HCT116 (cell line): ENCODE measurements around the gene BMP2. TPM values are rescaled to one million over a fixed set of nuclear protein-coding genes. Genes with fewer than 3 reads are reported as not detected.

Experiments used
- ATAC-seq: fragments of 200-7000 bp; cut with Tn5 transposase; 2 replicates; pipeline ENCODE4 v1.9.1; 2020; ENCODE audit warnings: mild to moderate bottlenecking, moderate library complexity
- BruUV-seq: library from RNA; stranded (reverse); fragments of 400-500 nt; replicated peaks from 2 replicates; lab custom pipeline; 2021; lab: Mats Ljungman, UMichigan
- CTCF ChIA-PET: fragments of 300-600 bp; sonication (Branson Sonifier 250); formaldehyde crosslinking; loops from one replicate; lab custom pipeline; 2021; ENCODE audit warnings: antibody characterized with exemption; lab: Charles Lee
- POLR2A ChIA-PET: fragments of 300-600, 350-600 bp; sonication (Branson Sonifier 250); formaldehyde crosslinking; loops from one replicate; lab custom pipeline; 2021; ENCODE audit warnings: antibody characterized with exemption; lab: Charles Lee
- RAD21 ChIA-PET, 2 experiments: fragments of 300-600 bp; sonication (Branson Sonifier 250); formaldehyde crosslinking; loops; one replicate each; lab custom pipeline; 2023; ENCODE audit warnings: low total read pairs in 2 of 2; ENCODE audit not compliant: uncharacterized antibody in 2 of 2, unreplicated experiment in 2 of 2, low non-redundant PET in 1 of 2; lab: Charles Lee
- DNase-seq: peaks from one replicate; pipeline ENCODE4 v3.0.0-alpha.2; 2010; ENCODE audit warnings: low read depth, low spot score
- H2AFZ ChIP-seq: fragments of 200-600 bp; shearing (Covaris generic), sonication (generic); 2 replicates; pipeline ENCODE4 v1.6.1; 2017; ENCODE audit warnings: low read depth, mixed run types, mixed read lengths, antibody characterized with exemption, low read length; ENCODE audit not compliant: poor library complexity, severe bottlenecking
- H3K27ac ChIP-seq: 2 replicates; pipeline ENCODE4 v1.5.1; 2012; ENCODE audit warnings: low read depth, low read length
- H3K27me3 ChIP-seq: fragments of 200-600 bp; sonication (generic); 2 replicates; pipeline ENCODE4 v1.6.1; 2016; ENCODE audit warnings: mixed run types, low read length, mixed read lengths; ENCODE audit not compliant: insufficient read depth
- H3K36me3 ChIP-seq, 2 experiments: fragments of 200-500 bp in 1 of 2; fragments of 200-600 bp in 1 of 2; sonication (Bioruptor generic) in 1 of 2; sonication (generic) in 1 of 2; 2 replicates each; pipeline versions ENCODE4 v1.5.1 to v1.6.1; 2014 to 2016; ENCODE audit warnings: low read length in 2 of 2, inconsistent platforms in 1 of 2, mixed read lengths in 1 of 2, mixed run types in 1 of 2; ENCODE audit not compliant: insufficient read depth in 2 of 2, control insufficient read depth in 1 of 2
- H3K4me1 ChIP-seq, 2 experiments: fragments of 200-600 bp in 1 of 2; sonication (generic) in 1 of 2; 2 replicates each; pipeline versions ENCODE4 v1.5.1 to v1.6.1; 2012 to 2017; ENCODE audit warnings: low read length in 2 of 2, inconsistent platforms in 1 of 2, mild to moderate bottlenecking in 1 of 2, mixed read lengths in 1 of 2, mixed run types in 1 of 2, moderate library complexity in 1 of 2; ENCODE audit not compliant: insufficient read depth in 2 of 2, control insufficient read depth in 1 of 2
- H3K4me2 ChIP-seq: fragments of 200-600 bp; sonication (generic); 2 replicates; pipeline ENCODE4 v1.6.1; 2017; ENCODE audit warnings: mixed run types, low read length, mixed read lengths
- H3K4me3 ChIP-seq, 2 experiments: fragments of 200-600 bp in 1 of 2; sonication (generic) in 1 of 2; replicated peaks in 1 of 2; 2 replicates each; pipeline ENCODE4 v1.5.1; 2011 to 2016; ENCODE audit warnings: low read length in 2 of 2, control low read depth in 1 of 2, low read depth in 1 of 2, mild to moderate bottlenecking in 1 of 2, mixed read lengths in 1 of 2, mixed run types in 1 of 2
- H3K79me2 ChIP-seq: fragments of 200-600 bp; sonication (generic); 2 replicates; pipeline ENCODE4 v1.6.1; 2017; ENCODE audit warnings: mild to moderate bottlenecking, mixed run types, low read length, moderate library complexity, mixed read lengths; ENCODE audit not compliant: insufficient read depth
- H3K9ac ChIP-seq: fragments of 200-600 bp; sonication (generic); 2 replicates; pipeline ENCODE4 v1.6.1; 2016; ENCODE audit warnings: low read length, mixed read lengths
- H3K9me2 ChIP-seq: fragments of 200-600 bp; sonication (generic), shearing (Covaris generic); 2 replicates; pipeline ENCODE4 v1.6.1; 2017; ENCODE audit warnings: mixed run types, mild to moderate bottlenecking, moderate library complexity; ENCODE audit not compliant: insufficient read depth
- H3K9me3 ChIP-seq, 2 experiments: fragments of 200-500 bp in 1 of 2; fragments of 200-600 bp in 1 of 2; sonication (Bioruptor generic) in 1 of 2; sonication (generic) in 1 of 2; 2 replicates each; pipeline ENCODE4 v1.6.1; 2014 to 2017; ENCODE audit warnings: low read length in 2 of 2, mixed read lengths in 2 of 2, inconsistent platforms in 1 of 2, low read depth in 1 of 2, mild to moderate bottlenecking in 1 of 2, mixed run types in 1 of 2, moderate library complexity in 1 of 2; ENCODE audit not compliant: control insufficient read depth in 1 of 2, insufficient read depth in 1 of 2
- H4K20me1 ChIP-seq: fragments of 200-600 bp; sonication (generic), shearing (Covaris generic); 2 replicates; pipeline ENCODE4 v1.6.1; 2017; ENCODE audit warnings: mixed run types, mild to moderate bottlenecking, moderate library complexity; ENCODE audit not compliant: insufficient read depth
- ATF3 ChIP-seq: IDR thresholded peaks from 2 replicates; pipeline ENCODE4 v1.6.1; 2012
- CBX3 ChIP-seq: IDR thresholded peaks from 2 replicates; pipeline ENCODE4 v1.6.1; 2012; ENCODE audit warnings: low read depth
- CEBPB ChIP-seq: IDR thresholded peaks from 2 replicates; pipeline ENCODE4 v1.6.1; 2012; ENCODE audit warnings: low read depth
- CTCF ChIP-seq, 3 experiments: fragments of 200-600 bp in 1 of 3; sonication (generic) in 1 of 3; IDR thresholded peaks in 2 of 3; conservative IDR thresholded peaks in 1 of 3; 2 replicates each; pipeline ENCODE4 v1.5.1; 2012 to 2017; ENCODE audit warnings: low read depth in 2 of 3, low read length in 2 of 3, antibody characterized with exemption in 1 of 3, borderline replicate concordance in 1 of 3, control low read depth in 1 of 3, mild to moderate bottlenecking in 1 of 3, mixed read lengths in 1 of 3, mixed run types in 1 of 3, moderate library complexity in 1 of 3; ENCODE audit not compliant: insufficient read depth in 1 of 3
- EGR1 ChIP-seq: IDR thresholded peaks from 2 replicates; pipeline ENCODE4 v1.6.1; 2012; ENCODE audit warnings: low read depth
- JUND ChIP-seq: IDR thresholded peaks from 2 replicates; pipeline ENCODE4 v1.6.1; 2012
- POLR2A ChIP-seq: IDR thresholded peaks from 2 replicates; pipeline ENCODE4 v1.7.0; 2011; ENCODE audit warnings: borderline replicate concordance; ENCODE audit not compliant: insufficient read depth, insufficient read length; ENCODE audit errors: extremely low read depth
- REST ChIP-seq: IDR thresholded peaks from 2 replicates; pipeline ENCODE4 v1.6.1; 2012; ENCODE audit warnings: low read depth
- SP1 ChIP-seq: IDR thresholded peaks from 2 replicates; pipeline ENCODE4 v1.6.1; 2012; ENCODE audit warnings: low read depth
- SRF ChIP-seq: IDR thresholded peaks from 2 replicates; pipeline ENCODE4 v1.6.1; 2012; ENCODE audit warnings: low read depth
- ZFX ChIP-seq: fragments of 450-650 bp; IDR thresholded peaks from 2 replicates; pipeline ENCODE4 v1.6.1; 2017
- intact Hi-C: fragments of 100-400 bp; cut with micrococcal nuclease; formaldehyde crosslinking; loops from 2 replicates; pipeline ENCODE4 v1.10.0; 2022
- total RNA-seq: library from RNA; stranded (reverse); gene quantifications from one replicate; pipeline ENCODE4 v1.2.1, GENCODE V29; 2021; ENCODE audit not compliant: unreplicated experiment

BMP2 gene
- total RNA-seq, 1 experiment from 2014 or later, result 0.15 TPM

GRCh38 chr20:6770786-6771100, 3.3 kb downstream of the BMP2 start:
- H3K27me3 ChIP-seq, result no peaks in the 10 kb centered on the region
- intact Hi-C loops, result no loop called here
- BruUV-seq, result no TSS peak
- TF ChIP-seq SRF, result no peak
- no peak for TF ChIP-seq CTCF (IDR thresholded peaks at IDR 0.05 in 2 of 3, conservative IDR thresholded peaks at IDR 0.05 in 1 of 3; ENCODE audit: borderline replicate concordance in 1 of 3, insufficient read depth in 1 of 3, low read depth in 2 of 3, low read length in 2 of 3)
- no peak for TF ChIP-seq EGR1
- TF ChIP-seq CBX3, result no peak
- TF ChIP-seq SP1, result no peak
- TF ChIP-seq CEBPB, result no peak
- TF ChIP-seq JUND, result no peak
- H3K9me3 ChIP-seq, result no peaks in the 10 kb centered on the region; a peak in 2 of 4 replicates
- CTCF ChIA-PET, result no interaction called here
- no peak overlapping the region for H3K9ac ChIP-seq
- RAD21 ChIA-PET, result no interaction called here
- H3K27ac ChIP-seq, result no peak overlapping the region
- H2AFZ ChIP-seq, result no peak overlapping the region
- no peaks in the 10 kb centered on the region for H3K9me2 ChIP-seq
- H3K36me3 ChIP-seq, result no peaks in the 10 kb centered on the region
- H3K4me1 ChIP-seq, result no peaks in the 10 kb centered on the region
- no peaks in the 10 kb centered on the region for H3K79me2 ChIP-seq
- no peak overlapping the region for H3K4me2 ChIP-seq
- POLR2A ChIA-PET, result no interaction called here
- no peaks in the 10 kb centered on the region for H4K20me1 ChIP-seq
- no peak overlapping the region for H3K4me3 ChIP-seq
- ATAC-seq, result no peak
- no peak for DNase-seq

- no TSS peak for BruUV-seq
- Histone ChIP-seq H3K36me3 (no peaks in the 10 kb centered on the region), H3K4me3 (no peak overlapping the region), H3K9me3 (peaks cover 0 to 13% of the 10 kb centered on the region in 2 experiments; a peak in 2 of 4 replicates), H3K79me2 (no peaks in the 10 kb centered on the region), H3K4me1 (no peaks in the 10 kb centered on the region), H3K27ac (no peak overlapping the region), H3K27me3 (no peaks in the 10 kb centered on the region), H3K4me2 (no peak overlapping the region), H3K9me2 (no peaks in the 10 kb centered on the region), H4K20me1 (no peaks in the 10 kb centered on the region), H3K9ac (no peak overlapping the region), H2AFZ (no peak overlapping the region)
- ATAC-seq (no peak), DNase-seq (no peak)
- ChIA-PET RAD21 (no interaction called here), POLR2A (no interaction called here), CTCF (no interaction called here)
- intact Hi-C loops, result no loop called here
- TF ChIP-seq EGR1 (no peak), SRF (no peak), REST (no peak), ATF3 (no peak), ZFX (no peak), POLR2A (no peak)
Measured at GRCh38 chr20:6780433-6781190, 13.1 kb downstream of the BMP2 start.
